NCI-H748 treated with DMSO at 0.1 percent for 48 hours (cell line): Measurements from ENCODE around the gene MPV17L2.

Experiments
- DNase-seq: peaks from one replicate; lab custom pipeline; 2025; lab: John Stamatoyannopoulos, UW

The MPV17L2 gene

DNA sequence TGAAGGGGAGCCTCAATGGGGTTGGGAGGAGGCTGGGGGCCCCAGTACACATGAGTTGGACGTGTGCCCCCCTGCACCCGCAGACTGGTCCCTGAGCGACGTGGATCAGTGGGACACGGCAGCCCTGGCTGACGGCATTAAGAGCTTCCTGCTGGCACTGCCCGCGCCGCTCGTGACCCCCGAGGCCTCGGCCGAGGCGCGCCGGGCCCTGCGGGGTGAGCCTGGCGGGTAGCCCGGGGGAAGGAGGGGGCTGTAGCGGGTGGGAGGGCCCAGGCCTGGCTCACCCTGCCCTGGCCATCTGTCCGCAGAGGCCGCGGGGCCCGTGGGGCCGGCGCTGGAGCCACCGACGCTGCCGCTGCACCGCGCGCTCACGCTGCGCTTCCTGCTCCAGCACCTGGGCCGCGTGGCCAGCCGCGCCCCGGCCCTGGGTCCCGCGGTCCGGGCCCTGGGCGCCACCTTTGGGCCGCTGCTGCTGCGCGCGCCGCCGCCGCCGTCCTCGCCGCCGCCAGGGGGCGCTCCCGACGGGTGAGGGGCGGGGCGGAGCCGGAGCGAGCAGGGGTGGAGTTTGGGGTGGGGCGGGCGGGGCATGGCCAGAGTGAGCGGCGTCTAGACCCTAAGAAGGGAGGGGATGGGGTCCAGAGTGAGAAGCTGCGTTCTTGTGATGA, 31.9 kb upstream of the MPV17L2 start:
- no peak for DNase-seq

DNA sequence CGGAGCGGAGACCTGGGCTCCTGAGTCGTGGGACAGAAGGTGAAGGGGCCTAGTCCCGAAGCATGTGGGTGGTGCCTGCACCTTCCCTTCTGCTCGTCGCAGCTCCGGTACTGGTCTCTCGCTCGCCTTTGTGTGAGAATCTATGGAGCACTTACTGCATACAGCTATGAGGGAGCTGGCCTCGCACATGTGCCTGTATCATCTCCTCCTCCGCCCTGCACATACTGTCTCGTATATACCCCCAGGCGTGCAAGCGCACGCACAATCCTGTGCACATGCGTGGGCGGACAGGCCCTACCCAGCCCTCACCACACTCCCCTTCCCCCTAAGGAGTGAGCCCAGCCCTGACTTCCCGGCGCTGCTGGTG, 31.4 kb upstream of the MPV17L2 start:
- no peak for DNase-seq

DNA sequence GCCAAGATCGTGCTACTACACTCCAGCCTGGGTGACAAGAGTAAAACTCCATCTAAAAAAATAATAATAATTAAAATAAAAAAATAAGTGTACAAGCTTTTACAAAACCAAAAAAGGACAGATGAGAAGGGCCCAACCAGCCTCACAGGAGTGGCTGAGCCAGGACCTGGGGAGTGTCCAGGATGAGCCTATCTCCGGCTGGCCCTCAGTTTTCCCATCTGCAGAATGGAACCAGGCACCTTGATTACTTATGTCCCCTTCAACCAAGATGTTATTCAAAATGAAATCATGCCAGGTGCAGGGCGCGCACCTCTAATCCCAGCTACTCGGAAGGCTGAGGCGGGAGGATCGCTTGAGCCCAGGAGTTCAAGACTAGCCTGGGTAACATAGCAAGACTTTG, 28.9 kb upstream of the MPV17L2 start:
- DNase-seq = no peak

DNA sequence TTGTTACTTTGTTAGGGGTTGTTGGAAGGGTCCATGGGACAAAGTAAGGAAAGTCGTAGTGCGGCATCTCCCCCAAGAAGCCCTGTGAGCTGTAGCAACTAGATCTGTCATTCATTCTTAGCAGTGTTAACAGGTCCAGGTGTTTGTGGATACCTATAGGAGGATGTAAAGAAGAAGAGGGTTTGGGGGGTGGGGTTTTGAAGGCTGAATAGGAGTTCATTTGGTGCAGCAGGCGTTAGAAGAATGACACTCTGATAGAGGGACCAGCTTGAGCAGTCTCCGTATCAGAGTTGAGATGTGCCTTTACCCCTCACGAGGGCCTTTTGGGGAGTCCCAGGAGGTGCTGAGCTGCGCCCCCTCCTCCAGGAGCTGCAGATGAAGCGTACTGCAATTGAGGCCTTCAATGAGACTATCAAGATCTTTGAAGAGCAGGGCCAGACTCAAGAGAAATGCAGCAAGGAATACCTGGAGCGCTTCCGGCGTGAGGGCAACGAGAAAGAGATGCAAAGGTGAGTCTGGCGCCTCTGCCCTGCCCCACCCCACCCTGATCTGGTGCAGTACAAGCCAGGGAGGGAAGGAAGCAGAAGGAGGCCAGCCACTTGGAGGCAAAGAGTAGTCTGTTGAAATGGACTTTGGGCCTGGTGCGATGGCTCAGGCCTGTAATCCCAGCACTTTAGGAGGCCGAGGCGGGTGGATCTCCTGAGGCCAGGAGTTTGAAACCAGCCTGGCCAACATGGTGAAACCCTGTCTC, 27.0 kb upstream of the MPV17L2 start:
- DNase-seq = no peak

DNA sequence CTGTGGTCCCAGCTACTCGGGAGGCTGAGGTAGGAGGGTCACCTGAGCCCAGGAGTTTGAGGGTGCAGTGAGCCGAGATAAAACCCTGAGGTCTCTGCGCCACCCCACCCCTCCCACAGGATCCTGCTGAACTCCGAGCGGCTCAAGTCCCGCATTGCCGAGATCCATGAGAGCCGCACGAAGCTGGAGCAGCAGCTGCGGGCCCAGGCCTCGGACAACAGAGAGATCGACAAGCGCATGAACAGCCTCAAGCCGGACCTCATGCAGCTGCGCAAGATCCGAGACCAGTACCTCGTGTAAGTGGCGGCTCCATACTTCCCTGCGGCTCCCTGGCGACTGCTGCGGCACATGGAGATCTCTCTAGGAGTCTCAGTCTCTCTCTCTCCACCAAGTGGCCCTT, 26.0 kb upstream of the MPV17L2 start:
- DNase-seq = no peak

DNA sequence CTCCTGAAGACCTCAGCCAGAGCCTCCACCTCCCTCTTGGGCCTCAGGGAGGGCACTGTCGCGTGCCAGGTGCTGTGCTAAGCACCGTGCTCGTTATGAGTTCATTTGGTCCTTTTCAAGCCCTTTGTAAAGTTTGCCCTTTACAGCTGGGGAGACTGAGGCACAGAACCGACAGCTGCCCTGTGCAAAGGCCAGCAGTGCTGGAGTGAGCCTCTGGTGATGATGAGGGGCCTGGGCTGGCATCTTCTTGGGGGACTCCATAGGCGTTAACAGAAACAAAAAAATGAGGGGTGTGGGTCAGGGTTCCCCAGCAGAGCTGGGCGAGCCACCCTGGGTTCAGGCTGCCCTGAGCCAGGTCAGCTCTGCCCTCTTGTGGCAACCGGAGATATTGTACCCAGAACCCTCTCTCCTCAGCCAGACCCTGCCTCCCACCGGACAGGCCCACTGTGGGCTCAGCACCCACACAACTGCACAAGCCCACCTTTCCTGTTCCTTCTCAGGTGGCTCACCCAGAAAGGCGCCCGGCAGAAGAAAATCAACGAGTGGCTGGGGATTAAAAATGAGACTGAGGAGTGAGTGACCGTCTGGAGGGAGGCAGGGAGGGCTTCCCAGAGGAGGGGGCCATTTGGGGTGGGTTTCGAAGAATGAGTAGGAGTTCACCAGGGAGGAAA, 24.9 kb upstream of the MPV17L2 start:
- no peak for DNase-seq

DNA sequence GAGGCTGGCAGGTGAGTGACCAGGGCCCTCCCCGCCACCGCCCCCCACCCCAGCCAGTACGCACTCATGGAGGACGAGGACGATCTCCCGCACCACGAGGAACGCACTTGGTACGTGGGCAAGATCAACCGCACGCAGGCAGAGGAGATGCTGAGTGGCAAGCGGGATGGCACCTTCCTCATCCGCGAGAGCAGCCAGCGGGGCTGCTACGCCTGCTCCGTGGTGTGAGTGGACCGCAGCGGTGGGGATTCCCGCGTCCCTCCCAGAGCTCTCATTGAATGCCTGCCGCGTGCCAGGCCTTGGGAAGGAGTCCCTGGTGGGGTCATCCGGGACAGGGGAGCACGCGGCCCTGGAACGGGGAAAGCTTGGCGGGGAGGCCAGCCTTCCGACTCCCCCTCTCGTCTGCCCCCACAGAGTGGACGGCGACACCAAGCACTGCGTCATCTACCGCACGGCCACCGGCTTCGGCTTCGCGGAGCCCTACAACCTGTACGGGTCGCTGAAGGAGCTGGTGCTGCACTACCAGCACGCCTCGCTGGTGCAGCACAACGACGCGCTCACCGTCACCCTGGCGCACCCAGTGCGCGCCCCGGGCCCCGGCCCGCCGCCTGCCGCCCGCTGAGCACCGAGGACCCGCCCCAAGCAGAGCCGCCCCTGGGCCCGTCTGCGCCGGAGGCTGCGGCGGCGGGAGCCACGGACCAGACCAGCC, 24.2 kb upstream of the MPV17L2 start:
- DNase-seq = no peak

DNA sequence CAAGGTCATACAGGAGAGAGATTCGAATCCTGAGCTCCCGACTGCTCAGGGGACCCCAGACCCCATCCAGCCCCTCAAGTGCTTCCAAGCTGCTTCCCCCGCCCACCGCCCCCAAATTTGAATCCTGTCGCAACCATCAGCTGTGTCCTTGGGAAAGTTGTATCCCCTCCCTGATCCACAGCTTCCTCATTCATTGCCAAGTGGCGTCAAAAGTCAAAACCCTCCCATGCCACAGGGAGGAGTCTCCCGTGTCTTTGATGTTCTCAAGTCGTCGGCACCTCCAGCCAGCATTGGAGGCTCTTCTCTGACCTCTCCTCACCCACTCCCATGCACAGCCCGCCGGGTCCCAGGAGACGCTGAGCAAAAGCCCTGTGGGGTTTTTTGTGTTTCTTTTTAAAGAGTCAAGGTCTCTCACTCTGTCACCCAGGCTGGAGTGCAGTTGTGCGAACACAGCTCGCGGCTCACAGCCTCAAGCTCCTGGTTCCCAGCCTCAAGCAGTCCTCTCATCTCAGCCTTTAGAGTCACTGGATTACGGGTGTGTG, 22.2 kb upstream of the MPV17L2 start:
- DNase-seq = no peak

DNA sequence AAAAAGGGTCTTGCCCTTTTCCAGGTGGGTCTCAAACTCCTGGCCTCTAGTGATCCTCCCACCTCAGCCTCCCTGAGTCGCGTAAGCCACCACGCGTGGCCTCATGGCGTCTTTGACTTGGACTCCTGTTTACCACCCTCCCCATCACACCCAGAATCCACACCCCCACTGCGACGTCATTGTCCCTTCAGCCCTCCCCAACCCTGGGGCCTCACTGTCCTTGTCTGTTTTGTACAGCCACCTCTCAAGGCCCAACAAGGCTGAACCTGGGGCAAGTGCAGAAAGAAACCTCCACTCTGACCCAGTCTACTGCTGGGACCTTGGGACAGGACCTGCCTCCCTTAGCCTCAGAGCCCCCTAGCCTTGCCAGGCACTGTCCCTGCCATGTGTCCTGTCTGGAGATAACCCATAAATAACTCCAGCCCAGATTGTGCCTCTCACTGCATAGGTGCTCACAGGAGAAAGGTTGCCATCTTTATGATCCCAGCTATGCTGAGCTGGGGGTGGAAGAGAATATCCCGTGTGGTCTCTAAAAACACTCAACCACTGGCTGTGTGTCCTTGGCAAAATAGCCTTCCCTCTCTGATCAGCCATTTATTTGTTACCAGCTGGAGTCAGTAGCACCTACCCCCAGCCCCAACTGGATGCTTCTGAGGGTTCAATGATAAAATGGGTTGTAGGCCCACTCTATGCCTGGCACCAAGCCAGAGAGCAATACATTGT, 21.3 kb upstream of the MPV17L2 start:
- no peak for DNase-seq

DNA sequence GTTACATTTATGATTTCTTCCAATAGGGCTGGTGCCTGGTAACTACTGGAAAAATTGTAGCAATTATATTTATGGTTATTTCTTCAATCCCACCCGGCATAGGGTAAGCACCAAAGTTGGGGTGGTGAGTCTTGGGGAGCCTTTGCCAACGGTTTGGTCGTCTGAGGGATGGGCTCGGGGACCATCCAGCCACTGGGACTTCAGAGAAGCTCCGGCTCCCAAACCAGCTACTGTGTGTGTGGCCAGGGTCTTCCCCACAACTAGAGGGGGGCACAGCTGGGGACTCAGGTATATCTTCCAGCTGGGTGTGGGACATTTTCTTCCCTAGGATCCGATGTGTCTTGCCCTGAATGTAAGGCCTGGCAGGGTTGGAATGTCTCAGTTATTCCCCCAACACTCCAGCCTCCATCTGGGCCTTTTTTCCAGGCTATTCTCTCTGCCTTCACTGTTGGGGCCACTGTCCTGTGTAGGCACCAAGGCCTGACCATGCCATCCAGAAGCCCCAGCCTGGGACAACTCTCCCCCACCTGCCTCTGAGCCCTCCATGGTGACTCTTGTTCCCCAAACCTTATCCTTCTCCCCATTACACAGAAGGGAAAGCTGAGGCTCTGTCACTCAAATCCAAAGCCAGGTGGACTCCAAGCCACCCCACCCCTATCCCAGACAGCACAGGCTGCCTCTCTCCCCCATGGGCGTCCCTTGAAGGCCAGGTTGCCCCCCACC, 20.5 kb upstream of the MPV17L2 start:
- no peak for DNase-seq

DNA sequence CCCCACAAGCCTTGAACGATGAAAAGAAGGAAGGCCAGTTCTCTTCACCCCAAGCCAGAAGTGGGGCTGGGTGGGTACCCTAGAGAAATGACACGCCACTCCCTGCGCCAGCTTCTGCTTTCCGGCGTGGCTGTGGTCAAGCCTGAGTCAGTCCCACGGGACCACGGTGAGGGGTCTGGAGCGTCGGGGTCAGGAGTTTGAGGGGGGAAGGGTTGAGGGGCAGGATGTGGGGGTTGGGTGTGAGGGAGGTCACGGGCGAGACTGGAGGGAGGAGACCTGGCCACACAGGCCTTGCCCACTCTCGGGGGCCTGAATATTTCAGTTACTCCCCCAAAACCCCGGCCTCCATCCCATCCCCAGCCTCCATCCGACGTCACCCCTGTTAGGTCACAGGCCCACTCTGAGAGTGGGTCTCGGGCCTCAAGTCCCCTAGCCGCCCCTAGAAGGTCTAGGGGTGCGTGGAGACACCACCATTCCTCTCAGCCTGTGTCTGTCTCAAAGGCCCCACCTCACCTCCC, 19.9 kb upstream of the MPV17L2 start:
- DNase-seq = no peak

DNA sequence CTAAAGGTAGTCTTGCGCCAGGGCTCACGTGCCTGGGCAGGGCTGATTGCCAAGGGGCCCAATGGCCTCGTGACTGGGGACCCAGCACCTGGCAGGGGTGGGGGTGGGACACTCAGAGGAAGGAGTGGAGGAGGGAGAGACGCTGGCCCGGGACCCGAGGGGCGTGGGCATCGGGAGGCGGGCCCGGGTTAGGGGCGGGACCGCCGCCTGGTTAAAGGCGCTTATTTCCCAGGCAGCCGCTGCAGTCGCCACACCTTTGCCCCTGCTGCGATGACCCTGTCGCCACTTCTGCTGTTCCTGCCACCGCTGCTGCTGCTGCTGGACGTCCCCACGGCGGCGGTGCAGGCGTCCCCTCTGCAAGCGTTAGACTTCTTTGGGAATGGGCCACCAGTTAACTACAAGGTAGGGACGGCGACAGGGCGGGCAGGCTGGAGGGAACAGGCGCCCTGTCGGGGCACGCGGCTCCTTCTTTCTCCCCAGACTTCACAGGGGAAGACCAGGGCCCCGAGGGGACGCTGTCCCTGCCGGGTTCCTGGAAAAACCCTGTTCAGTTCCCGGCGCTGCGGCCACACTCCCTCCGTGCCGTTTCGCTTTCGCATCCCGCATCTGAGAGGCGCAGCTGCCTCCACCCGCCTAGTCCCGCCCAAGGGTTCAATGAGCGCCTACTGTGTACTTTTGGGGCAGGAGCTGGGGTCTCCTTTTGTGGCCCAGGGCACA, 19.3 kb upstream of the MPV17L2 start, which contains the start of gene IFI30:
IFI30 (plus strand) TSS at position 242 of the 717 bp plus-strand sequence; CDS start at position 271, 29 bp downstream.
- no peak for DNase-seq

DNA sequence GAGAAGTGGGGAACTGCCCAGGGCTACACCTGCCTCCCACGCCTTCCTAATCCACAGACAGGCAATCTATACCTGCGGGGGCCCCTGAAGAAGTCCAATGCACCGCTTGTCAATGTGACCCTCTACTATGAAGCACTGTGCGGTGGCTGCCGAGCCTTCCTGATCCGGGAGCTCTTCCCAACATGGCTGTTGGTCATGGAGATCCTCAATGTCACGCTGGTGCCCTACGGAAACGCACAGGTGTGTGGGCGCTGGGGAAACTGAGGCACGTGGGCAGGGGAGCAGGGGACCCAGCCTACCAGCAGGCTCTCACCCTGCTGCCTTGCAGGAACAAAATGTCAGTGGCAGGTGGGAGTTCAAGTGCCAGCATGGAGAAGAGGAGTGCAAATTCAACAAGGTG, 18.0 kb upstream of the MPV17L2 start:
- DNase-seq = no peak

DNA sequence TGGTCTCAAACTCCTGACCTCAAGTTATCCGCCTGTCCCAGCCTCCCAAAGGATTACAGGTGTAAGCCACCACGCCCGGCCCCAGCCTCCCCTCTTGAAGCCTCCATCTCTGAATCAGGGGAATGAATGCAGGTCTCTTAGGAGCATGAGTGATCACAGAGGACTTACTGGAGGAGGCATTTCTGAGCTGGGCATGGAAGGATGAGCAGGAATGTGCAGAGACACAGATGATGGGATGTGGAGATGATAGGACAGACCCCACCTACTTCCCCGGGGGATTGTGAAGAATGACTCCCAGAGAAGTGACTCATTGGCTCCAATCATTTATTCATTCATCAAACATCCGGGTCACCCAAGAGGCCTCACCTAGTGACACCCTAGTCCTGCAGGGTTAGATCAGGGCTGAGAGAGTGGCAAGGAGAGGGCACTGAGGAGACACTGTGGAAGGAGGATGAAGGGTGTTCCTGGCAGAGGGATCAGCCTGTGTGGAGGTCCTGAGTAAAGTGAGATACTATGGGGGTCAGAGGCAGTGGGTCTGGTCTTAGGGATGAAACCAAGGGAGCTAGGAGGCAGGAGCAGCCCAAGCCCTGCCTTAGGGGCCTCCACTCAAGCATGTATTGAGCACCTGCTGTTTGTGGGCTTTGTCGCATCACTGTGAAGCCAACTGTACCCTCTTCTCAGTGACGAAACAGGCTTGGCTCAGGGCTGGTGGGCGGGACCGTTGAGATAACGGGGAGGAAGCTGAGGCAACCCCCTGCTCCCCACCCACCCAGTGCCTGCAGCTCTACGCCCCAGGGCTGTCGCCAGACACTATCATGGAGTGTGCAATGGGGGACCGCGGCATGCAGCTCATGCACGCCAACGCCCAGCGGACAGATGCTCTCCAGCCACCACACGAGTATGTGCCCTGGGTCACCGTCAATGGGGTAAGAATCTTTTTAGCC, 16.4 kb upstream of the MPV17L2 start:
- no peak for DNase-seq

DNA sequence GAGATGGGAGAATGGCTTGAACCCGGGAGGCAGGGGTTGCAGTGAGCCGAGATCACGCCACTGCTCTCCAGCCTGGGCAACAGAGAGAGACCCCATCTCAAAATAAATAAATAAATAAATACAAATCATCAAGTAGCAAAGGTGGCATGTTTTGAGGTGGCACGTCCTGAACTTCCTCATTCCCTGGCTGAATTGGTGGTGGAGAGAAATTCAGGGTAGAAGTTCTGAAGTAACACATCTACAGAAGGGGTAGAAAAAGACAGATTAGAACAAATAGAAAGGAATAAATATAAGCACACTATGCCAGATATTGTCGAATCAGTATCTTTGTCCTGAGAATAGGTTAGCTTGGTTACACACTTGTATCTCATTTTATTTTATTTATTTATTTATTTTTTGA, 13.1 kb upstream of the MPV17L2 start:
- no peak for DNase-seq

DNA sequence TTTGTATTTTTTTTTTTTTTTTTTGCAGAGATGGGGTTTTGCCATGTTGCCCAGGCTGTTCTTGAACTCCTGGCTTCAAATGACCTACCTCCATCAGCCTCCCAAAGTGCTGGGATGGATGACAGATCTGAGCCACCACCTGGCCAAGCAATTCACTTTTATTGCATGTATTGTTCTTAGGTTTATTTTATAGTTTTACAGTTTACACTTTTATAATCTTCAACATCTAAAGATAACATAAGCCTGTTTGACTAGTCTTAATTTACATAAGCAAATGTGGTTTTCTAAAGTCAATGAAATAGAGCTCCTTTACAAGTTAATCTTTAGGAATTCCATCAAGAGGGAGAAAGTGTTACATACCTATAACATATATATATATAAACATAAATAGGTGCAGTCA, 9.5 kb upstream of the MPV17L2 start:
- no peak for DNase-seq

DNA sequence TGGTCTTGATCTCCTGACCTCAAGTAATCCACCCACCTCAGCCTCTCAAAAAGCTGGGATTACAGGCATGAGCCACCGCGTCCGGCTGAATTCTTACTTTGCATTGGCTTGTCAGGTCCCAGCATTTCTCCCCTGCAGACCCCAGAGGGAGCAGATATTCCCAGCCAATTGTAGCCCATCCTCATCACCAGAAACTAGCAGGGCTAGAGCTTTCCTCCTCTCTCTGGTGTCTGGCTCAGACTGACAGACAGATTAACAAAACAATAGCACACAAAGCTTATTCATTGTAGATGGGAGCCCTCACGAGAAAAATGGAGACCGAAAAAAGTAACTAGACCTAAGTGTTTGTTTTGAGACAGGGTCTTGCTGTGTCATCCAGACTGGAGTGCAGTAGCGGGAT, 7.5 kb upstream of the MPV17L2 start:
- no peak for DNase-seq

DNA sequence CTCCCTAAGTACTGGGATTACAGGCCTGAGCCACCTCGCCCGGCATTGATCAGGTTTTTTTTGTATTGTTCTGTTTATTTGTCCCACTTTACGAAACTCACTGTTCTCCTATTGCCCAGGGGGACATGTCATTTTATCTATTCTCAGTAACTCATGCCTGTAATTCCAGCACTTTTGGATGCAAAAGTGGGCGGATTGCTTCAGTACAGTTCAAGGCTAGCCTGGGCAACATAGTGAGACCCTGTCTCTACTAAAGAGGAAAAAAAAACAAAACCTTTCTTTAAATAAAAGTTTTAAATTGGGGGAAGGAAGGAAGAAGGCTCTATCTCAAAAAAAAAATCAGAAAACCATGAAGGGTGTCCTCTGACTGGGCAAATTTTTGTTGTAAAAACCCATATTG, 2.7 kb upstream of the MPV17L2 start:
- DNase-seq = no peak

DNA sequence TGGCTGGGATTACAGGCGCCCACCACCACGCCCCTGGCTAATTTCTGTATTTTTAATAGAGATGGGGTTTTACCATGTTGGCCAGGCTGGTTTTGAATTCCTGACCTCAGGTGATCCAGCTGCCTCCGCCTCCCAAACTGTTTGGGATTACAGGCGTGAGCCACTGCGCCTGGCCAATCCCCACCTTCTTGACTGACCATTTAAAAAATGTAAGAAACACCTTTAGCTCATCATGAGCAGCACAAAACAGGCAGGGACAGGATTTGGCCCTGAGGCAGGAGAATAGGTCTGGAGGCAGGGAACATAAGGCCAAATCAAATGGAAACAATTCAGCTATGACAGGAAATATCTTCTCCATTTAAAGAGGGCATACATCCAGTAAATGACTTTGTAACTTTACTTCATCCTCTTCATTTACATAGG, 1.4 kb upstream of the MPV17L2 start:
- no peak for DNase-seq
